Measurements from ENCODE around the gene JMJD1C. TPM values are rescaled to one million over a fixed set of nuclear protein-coding genes. Genes with fewer than 3 reads are reported as not detected.

The JMJD1C gene
- total RNA-seq, 2 experiments from 2014 or later: 57.4 to 62.2 TPM

- DNase-seq: no peak
- Mint-ChIP-seq H3K4me3 (no peak overlapping the region), H3K36me3 (ENCODE audit: low read depth) (no peaks in the 10 kb centered on the region), H3K27me3 (no peaks in the 10 kb centered on the region), H3K4me1 (peaks cover 7% of the 10 kb centered on the region), H3K27ac (no peak overlapping the region), H3K9me3 (no peaks in the 10 kb centered on the region)
- ChIA-PET CTCF (no interaction called here), POLR2A (no interaction called here)
Measured at GRCh38 chr10:63281967-63282366, 183.8 kb downstream of the JMJD1C start.

GRCh38 chr10:63280386-63280785, 185.4 kb downstream of the JMJD1C start:
- Mint-ChIP-seq H3K9me3 (no peaks in the 10 kb centered on the region), H3K27me3 (no peaks in the 10 kb centered on the region), H3K36me3 (ENCODE audit: low read depth) (no peaks in the 10 kb centered on the region), H3K4me1 (peaks cover 7% of the 10 kb centered on the region), H3K4me3 (no peak overlapping the region), H3K27ac (no peak overlapping the region)
- POLR2A ChIA-PET: no interaction called here
- DNase-seq: no peak
- CTCF ChIA-PET: no interaction called here

GRCh38 chr10:63275094-63275493, 190.7 kb downstream of the JMJD1C start:
- CTCF ChIA-PET: no interaction called here
- Mint-ChIP-seq H3K4me3 (no peak overlapping the region), H3K27ac (no peak overlapping the region), H3K4me1 (peaks cover 28% of the 10 kb centered on the region), H3K36me3 (ENCODE audit: low read depth) (no peaks in the 10 kb centered on the region), H3K27me3 (no peaks in the 10 kb centered on the region), H3K9me3 (no peaks in the 10 kb centered on the region)
- POLR2A ChIA-PET: no interaction called here
- no peak for DNase-seq

GRCh38 chr10:63273577-63273976, 192.2 kb downstream of the JMJD1C start:
- Mint-ChIP-seq H3K27me3 (no peaks in the 10 kb centered on the region), H3K4me3 (peak overlapping the region; percentile 26), H3K9me3 (no peaks in the 10 kb centered on the region), H3K27ac (peak overlapping the region; percentile 82), H3K4me1 (peaks cover 30% of the 10 kb centered on the region), H3K36me3 (ENCODE audit: low read depth) (no peaks in the 10 kb centered on the region)
- ChIA-PET POLR2A (no interaction called here), CTCF (interaction anchor here (1.0 to 1.4 kb wide), 2 partner anchors 39 to 56 kb away, joined by 3 to 4 read pairs; no protein-coding TSS in a partner anchor)
- DNase-seq: peak; percentile 20

- peaks cover 3% of the 10 kb centered on the region for H3K36me3 Mint-ChIP-seq (ENCODE audit: low read depth)
- H3K27ac Mint-ChIP-seq: peak overlapping the region; percentile 99
- ChIA-PET POLR2A (interaction anchor here (0.5 to 1.2 kb wide), 3 partner anchors 33 to 196 kb away, joined by 3 to 8 read pairs (median 3); no protein-coding TSS in a partner anchor), CTCF (interaction anchor here (0.7 to 3.9 kb wide), 14 partner anchors 8 to 451 kb away, joined by 3 to 12 read pairs (median 4); no protein-coding TSS in a partner anchor)
- H3K9me3 Mint-ChIP-seq: no peaks in the 10 kb centered on the region
- peak overlapping the region; percentile 91 for H3K4me3 Mint-ChIP-seq
- DNase-seq: peak; percentile 89
- H3K4me1 Mint-ChIP-seq: peaks cover 28% of the 10 kb centered on the region
- no peaks in the 10 kb centered on the region for H3K27me3 Mint-ChIP-seq
Measured at GRCh38 chr10:63268798-63269503, 196.8 kb downstream of the JMJD1C start.

GRCh38 chr10:63268149-63268797, 197.5 kb downstream of the JMJD1C start:
- ChIA-PET POLR2A (interaction anchor here (0.6 to 2.1 kb wide), 3 partner anchors 32 to 253 kb away, joined by 3 to 10 read pairs (median 8); partner anchors contain the start of gene REEP3), CTCF (interaction anchor here (0.7 to 3.9 kb wide), 13 partner anchors 9 to 452 kb away, joined by 3 to 12 read pairs (median 4); no protein-coding TSS in a partner anchor)
- Mint-ChIP-seq H3K27ac (peak overlapping the region; percentile 99), H3K27me3 (no peaks in the 10 kb centered on the region), H3K4me3 (peak overlapping the region; percentile 91), H3K4me1 (peaks cover 22% of the 10 kb centered on the region), H3K9me3 (no peaks in the 10 kb centered on the region), H3K36me3 (ENCODE audit: low read depth) (peaks cover 4% of the 10 kb centered on the region)
- no peak for DNase-seq

GRCh38 chr10:63267414-63268148, 198.2 kb downstream of the JMJD1C start:
- CTCF ChIA-PET: interaction anchor here (0.5 to 3.9 kb wide), 5 partner anchors 12 to 453 kb away, joined by 3 to 11 read pairs (median 5); no protein-coding TSS in a partner anchor
- peak; percentile 14 for DNase-seq
- peaks cover 23% of the 10 kb centered on the region for H3K4me1 Mint-ChIP-seq
- POLR2A ChIA-PET: interaction anchor here (0.5 to 2.1 kb wide), 2 partner anchors 10 to 254 kb away, joined by 4 to 10 read pairs; partner anchors contain the start of gene REEP3
- H3K36me3 Mint-ChIP-seq (ENCODE audit: low read depth): peaks cover 10% of the 10 kb centered on the region
- H3K27me3 Mint-ChIP-seq: no peaks in the 10 kb centered on the region
- H3K9me3 Mint-ChIP-seq: no peaks in the 10 kb centered on the region
- H3K4me3 Mint-ChIP-seq: peak overlapping the region; percentile 91
- peak overlapping the region; percentile 99 for H3K27ac Mint-ChIP-seq

- no peak for DNase-seq
- Mint-ChIP-seq H3K27ac (peak overlapping the region; percentile 85), H3K27me3 (no peaks in the 10 kb centered on the region), H3K4me1 (peaks cover 27% of the 10 kb centered on the region), H3K4me3 (peak overlapping the region; percentile 91), H3K36me3 (ENCODE audit: low read depth) (peaks cover 16% of the 10 kb centered on the region), H3K9me3 (no peaks in the 10 kb centered on the region)
- ChIA-PET CTCF (interaction anchor here (0.5 to 3.9 kb wide), 3 partner anchors 11 to 454 kb away, joined by 3 to 11 read pairs (median 5); no protein-coding TSS in a partner anchor), POLR2A (interaction anchor here (2.1 kb wide), 1 partner anchor 255 kb away, joined by 10 read pairs; the partner anchor contains the start of gene REEP3)
Measured at GRCh38 chr10:63266391-63267316, 199.1 kb downstream of the JMJD1C start.

GRCh38 chr10:63265683-63266235, 200.0 kb downstream of the JMJD1C start:
- Mint-ChIP-seq H3K4me1 (peaks cover 33% of the 10 kb centered on the region), H3K27me3 (no peaks in the 10 kb centered on the region), H3K27ac (peak overlapping the region; percentile 91), H3K36me3 (ENCODE audit: low read depth) (peaks cover 24% of the 10 kb centered on the region), H3K4me3 (peak overlapping the region; percentile 91), H3K9me3 (no peaks in the 10 kb centered on the region)
- ChIA-PET POLR2A (no interaction called here), CTCF (no interaction called here)
- DNase-seq: no peak

- CTCF ChIA-PET: no interaction called here
- H3K9me3 Mint-ChIP-seq: no peaks in the 10 kb centered on the region
- POLR2A ChIA-PET: interaction anchor here (0.6 kb wide), 1 partner anchor 20 kb away, joined by 4 read pairs; no protein-coding TSS in a partner anchor
- peaks cover 28% of the 10 kb centered on the region for H3K36me3 Mint-ChIP-seq (ENCODE audit: low read depth)
- H3K27ac Mint-ChIP-seq: peak overlapping the region; percentile 91
- DNase-seq: peak; percentile 41
- peaks cover 32% of the 10 kb centered on the region for H3K4me1 Mint-ChIP-seq
- no peaks in the 10 kb centered on the region for H3K27me3 Mint-ChIP-seq
- peak overlapping the region; percentile 91 for H3K4me3 Mint-ChIP-seq
Measured at GRCh38 chr10:63265222-63265617, 200.6 kb downstream of the JMJD1C start.

GRCh38 chr10:63264617-63265221, 201.1 kb downstream of the JMJD1C start:
- Mint-ChIP-seq H3K4me1 (peaks cover 35% of the 10 kb centered on the region), H3K27me3 (no peaks in the 10 kb centered on the region), H3K27ac (peak overlapping the region; percentile 91), H3K9me3 (no peaks in the 10 kb centered on the region), H3K36me3 (ENCODE audit: low read depth) (peaks cover 32% of the 10 kb centered on the region), H3K4me3 (peak overlapping the region; percentile 91)
- ChIA-PET POLR2A (interaction anchor here (0.6 kb wide), 1 partner anchor 19 kb away, joined by 4 read pairs; no protein-coding TSS in a partner anchor), CTCF (no interaction called here)
- no peak for DNase-seq

Data from activated CD4-positive, alpha-beta T cell treated with anti-CD3 and anti-CD28 coated beads, Interleukin-2, amount 10 ng/mL, durations not matched to agents 7 days and 5 days (primary cell).